HCT116 (cell line): ENCODE measurements around the gene SDK2. TPM values are rescaled to one million over a fixed set of nuclear protein-coding genes. Genes with fewer than 3 reads are reported as not detected.

Experiments used
- ATAC-seq: fragments of 200-7000 bp; cut with Tn5 transposase; 2 replicates; pipeline ENCODE4 v1.9.1; 2020; ENCODE audit warnings: mild to moderate bottlenecking, moderate library complexity
- BruUV-seq: library from RNA; stranded (reverse); fragments of 400-500 nt; replicated peaks from 2 replicates; lab custom pipeline; 2021; lab: Mats Ljungman, UMichigan
- CTCF ChIA-PET: fragments of 300-600 bp; sonication (Branson Sonifier 250); formaldehyde crosslinking; loops from one replicate; lab custom pipeline; 2021; ENCODE audit warnings: antibody characterized with exemption; lab: Charles Lee
- POLR2A ChIA-PET: fragments of 300-600, 350-600 bp; sonication (Branson Sonifier 250); formaldehyde crosslinking; loops from one replicate; lab custom pipeline; 2021; ENCODE audit warnings: antibody characterized with exemption; lab: Charles Lee
- RAD21 ChIA-PET, 2 experiments: fragments of 300-600 bp; sonication (Branson Sonifier 250); formaldehyde crosslinking; loops; one replicate each; lab custom pipeline; 2023; ENCODE audit warnings: low total read pairs in 2 of 2; ENCODE audit not compliant: uncharacterized antibody in 2 of 2, unreplicated experiment in 2 of 2, low non-redundant PET in 1 of 2; lab: Charles Lee
- DNase-seq: peaks from one replicate; pipeline ENCODE4 v3.0.0-alpha.2; 2010; ENCODE audit warnings: low read depth, low spot score
- H2AFZ ChIP-seq: fragments of 200-600 bp; shearing (Covaris generic), sonication (generic); 2 replicates; pipeline ENCODE4 v1.6.1; 2017; ENCODE audit warnings: low read depth, mixed run types, mixed read lengths, antibody characterized with exemption, low read length; ENCODE audit not compliant: poor library complexity, severe bottlenecking
- H3K27ac ChIP-seq: 2 replicates; pipeline ENCODE4 v1.5.1; 2012; ENCODE audit warnings: low read depth, low read length
- H3K27me3 ChIP-seq: fragments of 200-600 bp; sonication (generic); 2 replicates; pipeline ENCODE4 v1.6.1; 2016; ENCODE audit warnings: mixed run types, low read length, mixed read lengths; ENCODE audit not compliant: insufficient read depth
- H3K36me3 ChIP-seq, 2 experiments: fragments of 200-500 bp in 1 of 2; fragments of 200-600 bp in 1 of 2; sonication (Bioruptor generic) in 1 of 2; sonication (generic) in 1 of 2; 2 replicates each; pipeline versions ENCODE4 v1.5.1 to v1.6.1; 2014 to 2016; ENCODE audit warnings: low read length in 2 of 2, inconsistent platforms in 1 of 2, mixed read lengths in 1 of 2, mixed run types in 1 of 2; ENCODE audit not compliant: insufficient read depth in 2 of 2, control insufficient read depth in 1 of 2
- H3K4me1 ChIP-seq, 2 experiments: fragments of 200-600 bp in 1 of 2; sonication (generic) in 1 of 2; 2 replicates each; pipeline versions ENCODE4 v1.5.1 to v1.6.1; 2012 to 2017; ENCODE audit warnings: low read length in 2 of 2, inconsistent platforms in 1 of 2, mild to moderate bottlenecking in 1 of 2, mixed read lengths in 1 of 2, mixed run types in 1 of 2, moderate library complexity in 1 of 2; ENCODE audit not compliant: insufficient read depth in 2 of 2, control insufficient read depth in 1 of 2
- H3K4me2 ChIP-seq: fragments of 200-600 bp; sonication (generic); 2 replicates; pipeline ENCODE4 v1.6.1; 2017; ENCODE audit warnings: mixed run types, low read length, mixed read lengths
- H3K4me3 ChIP-seq, 2 experiments: fragments of 200-600 bp in 1 of 2; sonication (generic) in 1 of 2; replicated peaks in 1 of 2; 2 replicates each; pipeline ENCODE4 v1.5.1; 2011 to 2016; ENCODE audit warnings: low read length in 2 of 2, control low read depth in 1 of 2, low read depth in 1 of 2, mild to moderate bottlenecking in 1 of 2, mixed read lengths in 1 of 2, mixed run types in 1 of 2
- H3K79me2 ChIP-seq: fragments of 200-600 bp; sonication (generic); 2 replicates; pipeline ENCODE4 v1.6.1; 2017; ENCODE audit warnings: mild to moderate bottlenecking, mixed run types, low read length, moderate library complexity, mixed read lengths; ENCODE audit not compliant: insufficient read depth
- H3K9ac ChIP-seq: fragments of 200-600 bp; sonication (generic); 2 replicates; pipeline ENCODE4 v1.6.1; 2016; ENCODE audit warnings: low read length, mixed read lengths
- H3K9me2 ChIP-seq: fragments of 200-600 bp; sonication (generic), shearing (Covaris generic); 2 replicates; pipeline ENCODE4 v1.6.1; 2017; ENCODE audit warnings: mixed run types, mild to moderate bottlenecking, moderate library complexity; ENCODE audit not compliant: insufficient read depth
- H3K9me3 ChIP-seq, 2 experiments: fragments of 200-500 bp in 1 of 2; fragments of 200-600 bp in 1 of 2; sonication (Bioruptor generic) in 1 of 2; sonication (generic) in 1 of 2; 2 replicates each; pipeline ENCODE4 v1.6.1; 2014 to 2017; ENCODE audit warnings: low read length in 2 of 2, mixed read lengths in 2 of 2, inconsistent platforms in 1 of 2, low read depth in 1 of 2, mild to moderate bottlenecking in 1 of 2, mixed run types in 1 of 2, moderate library complexity in 1 of 2; ENCODE audit not compliant: control insufficient read depth in 1 of 2, insufficient read depth in 1 of 2
- H4K20me1 ChIP-seq: fragments of 200-600 bp; sonication (generic), shearing (Covaris generic); 2 replicates; pipeline ENCODE4 v1.6.1; 2017; ENCODE audit warnings: mixed run types, mild to moderate bottlenecking, moderate library complexity; ENCODE audit not compliant: insufficient read depth
- ATF3 ChIP-seq: IDR thresholded peaks from 2 replicates; pipeline ENCODE4 v1.6.1; 2012
- CBX3 ChIP-seq: IDR thresholded peaks from 2 replicates; pipeline ENCODE4 v1.6.1; 2012; ENCODE audit warnings: low read depth
- CEBPB ChIP-seq: IDR thresholded peaks from 2 replicates; pipeline ENCODE4 v1.6.1; 2012; ENCODE audit warnings: low read depth
- CTCF ChIP-seq, 3 experiments: fragments of 200-600 bp in 1 of 3; sonication (generic) in 1 of 3; IDR thresholded peaks in 2 of 3; conservative IDR thresholded peaks in 1 of 3; 2 replicates each; pipeline ENCODE4 v1.5.1; 2012 to 2017; ENCODE audit warnings: low read depth in 2 of 3, low read length in 2 of 3, antibody characterized with exemption in 1 of 3, borderline replicate concordance in 1 of 3, control low read depth in 1 of 3, mild to moderate bottlenecking in 1 of 3, mixed read lengths in 1 of 3, mixed run types in 1 of 3, moderate library complexity in 1 of 3; ENCODE audit not compliant: insufficient read depth in 1 of 3
- EGR1 ChIP-seq: IDR thresholded peaks from 2 replicates; pipeline ENCODE4 v1.6.1; 2012; ENCODE audit warnings: low read depth
- EZH2phosphoT487 ChIP-seq: fragments of 200-600 bp; IDR thresholded peaks from 2 replicates; pipeline ENCODE4 v1.6.1; 2018; ENCODE audit warnings: antibody characterized with exemption, borderline replicate concordance
- FOSL1 ChIP-seq: IDR thresholded peaks from 2 replicates; pipeline ENCODE4 v1.6.1; 2012; ENCODE audit warnings: low read depth
- JUND ChIP-seq: IDR thresholded peaks from 2 replicates; pipeline ENCODE4 v1.6.1; 2012
- MAX ChIP-seq: IDR thresholded peaks from 2 replicates; pipeline ENCODE4 v1.6.1; 2012
- POLR2AphosphoS5 ChIP-seq: IDR thresholded peaks from 2 replicates; pipeline ENCODE4 v1.6.1; 2011; ENCODE audit warnings: mild to moderate bottlenecking, low read depth, low read length, moderate library complexity
- RAD21 ChIP-seq: IDR thresholded peaks from 2 replicates; pipeline ENCODE4 v1.6.1; 2012; ENCODE audit warnings: low read depth, mild to moderate bottlenecking
- SIN3A ChIP-seq: IDR thresholded peaks from 2 replicates; pipeline ENCODE4 v1.6.1; 2012; ENCODE audit warnings: low read depth
- SP1 ChIP-seq: IDR thresholded peaks from 2 replicates; pipeline ENCODE4 v1.6.1; 2012; ENCODE audit warnings: low read depth
- SRF ChIP-seq: IDR thresholded peaks from 2 replicates; pipeline ENCODE4 v1.6.1; 2012; ENCODE audit warnings: low read depth
- TCF7L2 ChIP-seq: IDR thresholded peaks from 2 replicates; pipeline ENCODE4 v1.7.0; 2011; ENCODE audit warnings: borderline replicate concordance, inconsistent platforms; ENCODE audit not compliant: insufficient read depth, insufficient read length; ENCODE audit errors: extremely low read depth
- YY1 ChIP-seq: IDR thresholded peaks from 2 replicates; pipeline ENCODE4 v1.6.1; 2011; ENCODE audit warnings: low read length, low read depth, moderate library complexity, mild to moderate bottlenecking; ENCODE audit not compliant: insufficient replicate concordance; ENCODE audit errors: extremely low read depth
- ZBTB33 ChIP-seq: IDR thresholded peaks from 2 replicates; pipeline ENCODE4 v1.6.1; 2011; ENCODE audit warnings: mild to moderate bottlenecking, low read length, moderate library complexity; ENCODE audit not compliant: insufficient replicate concordance; ENCODE audit errors: extremely low read depth
- ZFX ChIP-seq: fragments of 450-650 bp; IDR thresholded peaks from 2 replicates; pipeline ENCODE4 v1.6.1; 2017
- ZNF274 ChIP-seq: fragments of 200-500 bp; sonication (Bioruptor generic); IDR thresholded peaks from 2 replicates; pipeline ENCODE4 v1.6.1; 2014; ENCODE audit warnings: mild to moderate bottlenecking, low read depth, low read length, inconsistent platforms
- intact Hi-C: fragments of 100-400 bp; cut with micrococcal nuclease; formaldehyde crosslinking; loops from 2 replicates; pipeline ENCODE4 v1.10.0; 2022
- total RNA-seq: library from RNA; stranded (reverse); gene quantifications from one replicate; pipeline ENCODE4 v1.2.1, GENCODE V29; 2021; ENCODE audit not compliant: unreplicated experiment

SDK2 gene
- total RNA-seq, 1 experiment from 2014 or later: 0.10 TPM

GRCh38 chr17:73521376-73521775 is 122.9 kb downstream of the SDK2 start (continued):
- no peak for TF ChIP-seq ATF3
- TF ChIP-seq SIN3A: no peak
- no peak for TF ChIP-seq YY1
- TF ChIP-seq CBX3: no peak
- no peak for TF ChIP-seq ZFX
- no peak for TF ChIP-seq RAD21
- no peak for TF ChIP-seq SRF
- no peak for TF ChIP-seq POLR2AphosphoS5
- TF ChIP-seq ZBTB33: no peak
- no peak for TF ChIP-seq CEBPB
- no peak for TF ChIP-seq EGR1
- TF ChIP-seq, all 23 proteins: peak for 0

GRCh38 chr17:73520369-73520761 is 123.9 kb downstream of the SDK2 start:
- DNase-seq (no peak), ATAC-seq (no peak)
- ChIA-PET RAD21 (no interaction called here), CTCF (no interaction called here), POLR2A (no interaction called here)
- Histone ChIP-seq H3K27ac (no peak overlapping the region), H2AFZ (no peak overlapping the region), H3K4me1 (no peaks in the 10 kb centered on the region), H3K4me3 (no peak overlapping the region), H3K9me2 (no peaks in the 10 kb centered on the region), H3K9me3 (no peaks in the 10 kb centered on the region), H3K36me3 (no peaks in the 10 kb centered on the region), H3K27me3 (peaks cover 15% of the 10 kb centered on the region), H3K9ac (no peak overlapping the region), H4K20me1 (no peaks in the 10 kb centered on the region), H3K4me2 (no peak overlapping the region)
- intact Hi-C loops: no loop called here
- BruUV-seq: no TSS peak
- TF ChIP-seq FOSL1 (no peak), CEBPB (no peak), SP1 (no peak), SRF (no peak), ATF3 (no peak), YY1 (no peak), TCF7L2 (no peak), RAD21 (no peak), CBX3 (no peak), EZH2phosphoT487 (no peak), MAX (no peak), ZNF274 (no peak), JUND (no peak), CTCF (IDR thresholded peaks at IDR 0.05 in 2 of 3, conservative IDR thresholded peaks at IDR 0.05 in 1 of 3; ENCODE audit: borderline replicate concordance in 1 of 3, insufficient read depth in 1 of 3, low read depth in 2 of 3, low read length in 2 of 3) (no peak), POLR2AphosphoS5 (no peak)
- TF ChIP-seq, all 23 proteins: peak for 0
- H3K79me2 ChIP-seq: no peaks in the 10 kb centered on the region
